Measurements from ENCODE around the gene STK17B. TPM values are rescaled to one million over a fixed set of nuclear protein-coding genes. Genes with fewer than 3 reads are reported as not detected.

STK17B gene
- total RNA-seq, 1 donor = 43.6 TPM

DNA sequence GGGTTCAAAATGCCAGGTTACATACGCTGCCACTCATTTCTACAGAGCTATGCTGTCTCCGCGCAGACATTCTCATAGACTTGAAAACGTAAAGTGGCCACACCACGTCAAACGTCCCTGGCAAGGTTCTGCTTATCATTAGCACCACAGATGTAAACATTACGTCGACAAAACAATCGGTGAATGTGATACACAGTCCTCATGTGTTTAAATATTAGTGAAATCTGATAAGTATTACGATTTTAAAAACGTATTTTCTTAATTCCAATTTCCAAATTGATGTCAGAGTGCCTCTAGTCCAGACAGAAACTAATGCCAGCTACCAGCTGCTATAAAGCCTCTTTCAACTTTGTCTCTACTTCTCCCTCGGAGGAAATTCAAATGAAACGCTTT is 1.2 kb downstream of the STK17B start:
- TF ChIP-seq, protein P1, sequence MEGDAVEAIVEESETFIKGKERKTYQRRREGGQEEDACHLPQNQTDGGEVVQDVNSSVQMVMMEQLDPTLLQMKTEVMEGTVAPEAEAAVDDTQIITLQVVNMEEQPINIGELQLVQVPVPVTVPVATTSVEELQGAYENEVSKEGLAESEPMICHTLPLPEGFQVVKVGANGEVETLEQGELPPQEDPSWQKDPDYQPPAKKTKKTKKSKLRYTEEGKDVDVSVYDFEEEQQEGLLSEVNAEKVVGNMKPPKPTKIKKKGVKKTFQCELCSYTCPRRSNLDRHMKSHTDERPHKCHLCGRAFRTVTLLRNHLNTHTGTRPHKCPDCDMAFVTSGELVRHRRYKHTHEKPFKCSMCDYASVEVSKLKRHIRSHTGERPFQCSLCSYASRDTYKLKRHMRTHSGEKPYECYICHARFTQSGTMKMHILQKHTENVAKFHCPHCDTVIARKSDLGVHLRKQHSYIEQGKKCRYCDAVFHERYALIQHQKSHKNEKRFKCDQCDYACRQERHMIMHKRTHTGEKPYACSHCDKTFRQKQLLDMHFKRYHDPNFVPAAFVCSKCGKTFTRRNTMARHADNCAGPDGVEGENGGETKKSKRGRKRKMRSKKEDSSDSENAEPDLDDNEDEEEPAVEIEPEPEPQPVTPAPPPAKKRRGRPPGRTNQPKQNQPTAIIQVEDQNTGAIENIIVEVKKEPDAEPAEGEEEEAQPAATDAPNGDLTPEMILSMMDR (IDR thresholded peaks at IDR 0.05; ENCODE audit: insufficient read depth, low read depth, low read length) = no peak
- DNase-seq (ENCODE audit: low read depth) = peak; percentile 84

DNA sequence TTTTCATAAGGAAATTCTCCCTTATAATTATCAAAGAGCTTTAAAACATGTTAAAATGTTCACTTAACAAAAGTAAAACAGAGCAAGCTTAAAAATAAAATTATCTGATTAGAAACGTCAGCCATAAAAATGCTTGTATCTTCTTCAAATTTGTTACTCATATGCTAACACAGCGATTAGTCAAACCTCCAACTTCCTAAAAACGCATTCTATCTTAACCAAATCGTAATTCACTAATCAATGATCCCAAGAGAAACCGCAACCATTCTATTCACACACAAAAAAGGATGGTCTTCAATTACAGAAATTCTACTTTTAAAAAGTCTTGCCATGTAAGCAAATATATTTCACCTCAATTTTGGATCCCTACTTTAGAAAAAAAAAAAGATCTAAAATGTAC is 1.9 kb downstream of the STK17B start:
- peak overlapping the region; percentile 98 for H3K4me3 ChIP-seq (ENCODE audit: low read depth, low read length)
- TF ChIP-seq, protein P1 (IDR thresholded peaks at IDR 0.05; ENCODE audit: insufficient read depth, low read depth, low read length) = no peak
- peak; percentile 51 for DNase-seq (ENCODE audit: low read depth)

More for the DNA sequence above, 1.2 kb downstream of the STK17B start:
- peak overlapping the region; percentile 98 for H3K4me3 ChIP-seq (ENCODE audit: low read depth, low read length)

DNA sequence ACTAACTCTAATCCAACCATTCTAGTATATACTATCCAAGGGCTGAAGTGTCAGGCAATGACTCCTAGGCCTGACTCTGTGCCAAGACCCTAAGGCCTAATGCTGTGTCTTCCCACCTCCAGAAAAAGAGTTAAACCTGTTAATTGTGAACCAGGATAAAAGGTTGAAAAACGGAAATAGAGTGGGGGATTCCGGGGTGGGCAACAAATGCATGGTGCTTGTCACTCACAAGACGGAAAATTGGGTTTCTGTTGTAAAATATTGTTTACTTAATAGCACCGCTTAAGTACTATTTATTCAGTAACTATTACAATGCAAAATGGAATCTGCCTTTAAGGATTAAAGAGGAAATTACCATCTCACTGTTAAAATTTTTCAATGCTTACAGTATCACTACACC is 3.2 kb downstream of the STK17B start:
- TF ChIP-seq, protein P1 (IDR thresholded peaks at IDR 0.05; ENCODE audit: insufficient read depth, low read depth, low read length) = no peak
- peak overlapping the region; percentile 29 for H3K4me3 ChIP-seq (ENCODE audit: low read depth, low read length)
- DNase-seq (ENCODE audit: low read depth) = peak; percentile 34

DNA sequence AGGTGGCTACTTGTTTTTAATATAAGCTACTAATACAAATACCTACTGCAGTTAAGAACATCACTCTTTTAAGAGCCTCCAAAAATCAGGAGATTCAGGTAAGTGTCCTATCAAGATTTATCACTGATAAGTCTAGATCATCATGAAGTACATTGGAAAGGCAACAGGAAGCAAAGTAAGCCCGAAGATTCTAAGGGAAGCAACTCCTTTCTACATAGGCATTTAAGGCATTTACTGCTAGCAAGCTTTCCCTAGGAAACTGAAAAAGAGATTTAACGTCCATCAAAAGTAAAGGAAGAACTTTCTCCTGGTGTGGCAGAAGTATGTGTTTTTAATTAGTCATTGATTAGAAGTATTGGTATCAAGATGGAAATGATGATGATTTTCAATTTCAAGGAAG is 3.7 kb downstream of the STK17B start:
- peak; percentile 18 for DNase-seq (ENCODE audit: low read depth)
- H3K4me3 ChIP-seq (ENCODE audit: low read depth, low read length) = peak overlapping the region; percentile 4
- TF ChIP-seq, protein P1 (IDR thresholded peaks at IDR 0.05; ENCODE audit: insufficient read depth, low read depth, low read length) = no peak

GRCh38 chr2:196166876-196167275 is 4.5 kb downstream of the STK17B start:
- DNase-seq (ENCODE audit: low read depth) = peak; percentile 85
- TF ChIP-seq, protein P1 (IDR thresholded peaks at IDR 0.05; ENCODE audit: insufficient read depth, low read depth, low read length) = no peak
- no peak overlapping the region for H3K4me3 ChIP-seq (ENCODE audit: low read depth, low read length)

GRCh38 chr2:196165016-196165415 is 6.4 kb downstream of the STK17B start:
- TF ChIP-seq, protein P1 (IDR thresholded peaks at IDR 0.05; ENCODE audit: insufficient read depth, low read depth, low read length) = no peak
- H3K4me3 ChIP-seq (ENCODE audit: low read depth, low read length) = no peak overlapping the region
- DNase-seq (ENCODE audit: low read depth) = no peak

DNA sequence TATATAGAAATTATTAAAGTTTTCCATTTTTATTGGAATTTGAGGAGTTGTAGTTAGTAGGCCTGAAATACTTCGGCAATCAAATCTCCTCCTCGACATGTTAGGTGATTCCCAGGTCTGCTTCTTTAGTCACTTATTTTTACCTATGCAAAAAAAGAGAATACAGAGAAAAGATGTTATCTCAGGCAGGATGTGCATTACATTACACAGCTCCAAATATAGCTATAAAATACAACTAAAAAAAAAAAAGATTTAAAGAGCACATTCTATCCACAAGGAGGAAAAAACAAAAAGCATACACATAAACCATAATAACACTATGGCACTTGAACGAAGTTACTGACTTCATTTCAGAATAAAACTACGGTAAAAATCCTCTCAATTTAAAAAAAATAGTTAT is 8.1 kb downstream of the STK17B start:
- no peak overlapping the region for H3K4me3 ChIP-seq (ENCODE audit: low read depth, low read length)
- TF ChIP-seq, protein P1 (IDR thresholded peaks at IDR 0.05; ENCODE audit: insufficient read depth, low read depth, low read length) = no peak
- no peak for DNase-seq (ENCODE audit: low read depth)
